Activated gamma-delta T cell treated with Interleukin-2 at 50 U/mL for 16 hours (primary cell): ENCODE results near the gene MRPL51.

Experiments
- DNase-seq: peaks from one replicate; pipeline ENCODE4 v3.0.0-alpha.2; 2020

Gene MRPL51

GRCh38 chr12:6492838-6493496 lies at the start of gene MRPL51:
Gene MRPL51, minus strand, starts transcription at chr12:6493262. Its CDS starts 126 bp downstream, at chr12:6493136.
- peak; percentile 97 for DNase-seq

- DNase-seq = no peak
These were observed 49.3 kb upstream of the MRPL51 start for GRCh38 chr12:6542209-6543009.

- no peak for DNase-seq
These were observed 48.5 kb upstream of the MRPL51 start for GRCh38 chr12:6541371-6542165.

- peak; percentile 29 for DNase-seq
These were observed 47.3 kb upstream of the MRPL51 start for GRCh38 chr12:6540181-6540877.

GRCh38 chr12:6539707-6540134 lies 46.7 kb upstream of the MRPL51 start:
- no peak for DNase-seq

GRCh38 chr12:6539314-6539682 lies 46.2 kb upstream of the MRPL51 start:
- no peak for DNase-seq

GRCh38 chr12:6538420-6539313 lies 45.6 kb upstream of the MRPL51 start:
- DNase-seq = no peak

- peak; percentile 88 for DNase-seq
These were observed 44.7 kb upstream of the MRPL51 start for GRCh38 chr12:6537580-6538419.

GRCh38 chr12:6536894-6537579 lies 44.0 kb upstream of the MRPL51 start:
- no peak for DNase-seq

- no peak for DNase-seq
These were observed 43.1 kb upstream of the MRPL51 start for GRCh38 chr12:6535960-6536847.

- no peak for DNase-seq
These were observed 42.6 kb upstream of the MRPL51 start for GRCh38 chr12:6535697-6535946.

- peak; percentile 63 for DNase-seq
These were observed 42.1 kb upstream of the MRPL51 start for GRCh38 chr12:6534945-6535696.

GRCh38 chr12:6534695-6534944 lies 41.6 kb upstream of the MRPL51 start:
- DNase-seq = no peak

- peak; percentile 86 for DNase-seq
These were observed 41.0 kb upstream of the MRPL51 start, which contains the start of gene GAPDH for GRCh38 chr12:6533923-6534694. Gene GAPDH, plus strand, starts transcription at chr12:6534517. Its CDS starts 316 bp downstream, at chr12:6534833.

- DNase-seq = no peak
These were observed 40.5 kb upstream of the MRPL51 start for GRCh38 chr12:6533653-6533922.

GRCh38 chr12:6532927-6533652 lies 40.0 kb upstream of the MRPL51 start:
- no peak for DNase-seq

GRCh38 chr12:6532051-6532926 lies 39.2 kb upstream of the MRPL51 start:
- peak; percentile 83 for DNase-seq
